Naive B cell (primary cell): ENCODE data around the gene CAPN9. TPM values are rescaled to one million over a fixed set of nuclear protein-coding genes. Genes with fewer than 3 reads are reported as not detected.

Experiments
- ATAC-seq, 2 donors: fragments of 150-1000 bp; cut with Tn5 transposase; 2 replicates each; pipeline ENCODE4 v1.10.0; 2021; ENCODE audit warnings: low read depth in 2 of 2, mild to moderate bottlenecking in 2 of 2, moderate library complexity in 2 of 2
- DNase-seq: peaks from one replicate; pipeline ENCODE4 v3.0.0; 2022
- H3K27ac Mint-ChIP-seq, 6 donors: one replicate each; pipeline ENCODE4 v1.8.0; 2020 to 2022; ENCODE audit warnings: mild to moderate bottlenecking in 6 of 6, mixed read lengths in 6 of 6, moderate library complexity in 5 of 6, inconsistent platforms in 2 of 6
- H3K27me3 Mint-ChIP-seq, 3 donors: one replicate each; pipeline ENCODE4 v1.8.0; 2021 to 2022; ENCODE audit warnings: mixed read lengths in 3 of 3, mild to moderate bottlenecking in 1 of 3
- H3K36me3 Mint-ChIP-seq, 2 donors: one replicate each; pipeline ENCODE4 v1.8.0; 2020 to 2022; ENCODE audit warnings: mixed read lengths in 2 of 2, inconsistent platforms in 1 of 2, mild to moderate bottlenecking in 1 of 2
- H3K4me1 Mint-ChIP-seq, 3 donors: one replicate each; pipeline ENCODE4 v1.8.0; 2020 to 2022; ENCODE audit warnings: mixed read lengths in 3 of 3, inconsistent platforms in 1 of 3, mild to moderate bottlenecking in 1 of 3, moderate library complexity in 1 of 3
- H3K4me3 Mint-ChIP-seq, 8 donors: one replicate each; pipeline ENCODE4 v1.8.0; 2020 to 2022; ENCODE audit warnings: mild to moderate bottlenecking in 8 of 8, mixed read lengths in 8 of 8, moderate library complexity in 8 of 8, inconsistent platforms in 2 of 8
- H3K9me3 Mint-ChIP-seq, 7 donors: one replicate each; pipeline ENCODE4 v1.8.0; 2020 to 2022; ENCODE audit warnings: mixed read lengths in 7 of 7, mild to moderate bottlenecking in 5 of 7, inconsistent platforms in 2 of 7, moderate library complexity in 1 of 7
- polyA plus RNA-seq, 6 donors: library from polyadenylated mRNA; unstranded; fragments of 300-500 nt; fragmentation: Illumina TruSeq; gene quantifications; one replicate each; pipeline ENCODE4 v1.2.3, GENCODE V29; 2021; ENCODE audit warnings: low read depth in 6 of 6

The CAPN9 gene
- polyA plus RNA-seq, 6 donors from 2014 or later, result not detected

DNA sequence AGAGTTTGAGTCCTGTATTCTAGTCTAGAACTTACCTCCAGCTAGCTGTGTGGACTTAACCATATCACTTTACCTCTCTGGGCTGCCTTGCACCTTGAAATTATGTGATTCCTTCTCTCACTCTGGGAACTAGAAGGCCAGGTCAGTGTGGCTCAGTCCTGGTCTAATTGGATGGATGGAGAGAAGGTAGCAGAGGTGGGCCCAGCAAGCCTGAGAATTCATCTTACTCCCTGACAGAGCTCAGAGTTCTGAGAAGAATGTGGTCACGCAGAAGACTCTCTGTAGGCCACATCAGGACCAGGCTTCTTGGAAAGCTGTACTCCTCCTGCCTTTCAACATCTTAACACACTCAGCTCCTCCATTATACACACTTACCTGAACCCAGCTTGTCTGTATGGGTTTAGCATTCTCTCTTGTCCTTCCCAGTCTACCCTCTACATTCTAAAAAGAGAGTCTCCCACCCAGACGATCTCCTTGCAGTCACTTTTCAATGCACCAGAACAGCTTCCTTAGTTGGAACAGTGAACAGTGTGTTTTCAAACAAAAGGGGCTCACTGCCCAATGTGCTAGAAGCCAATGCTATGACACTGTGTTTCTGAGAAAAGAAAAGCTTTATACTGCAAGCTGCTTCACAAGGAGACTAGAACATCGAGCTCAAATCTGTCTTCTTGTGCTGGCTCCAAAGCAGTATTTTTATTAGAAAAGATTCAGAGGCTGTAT is 60.5 kb downstream of the CAPN9 start:
- Mint-ChIP-seq H3K27me3 (peaks cover 0 to 13% (median 2%) of the 10 kb centered on the region in 3 donors), H3K36me3 (peaks cover 0 to 5% of the 10 kb centered on the region in 2 donors), H3K9me3 (peaks cover 7 to 27% (median 17%) of the 10 kb centered on the region in 7 donors), H3K27ac (no peak overlapping the region), H3K4me3 (peak overlapping the region in 1 of 8 donors; percentile 5), H3K4me1 (no peaks in the 10 kb centered on the region)
- ATAC-seq (no peak), DNase-seq (no peak)

DNA sequence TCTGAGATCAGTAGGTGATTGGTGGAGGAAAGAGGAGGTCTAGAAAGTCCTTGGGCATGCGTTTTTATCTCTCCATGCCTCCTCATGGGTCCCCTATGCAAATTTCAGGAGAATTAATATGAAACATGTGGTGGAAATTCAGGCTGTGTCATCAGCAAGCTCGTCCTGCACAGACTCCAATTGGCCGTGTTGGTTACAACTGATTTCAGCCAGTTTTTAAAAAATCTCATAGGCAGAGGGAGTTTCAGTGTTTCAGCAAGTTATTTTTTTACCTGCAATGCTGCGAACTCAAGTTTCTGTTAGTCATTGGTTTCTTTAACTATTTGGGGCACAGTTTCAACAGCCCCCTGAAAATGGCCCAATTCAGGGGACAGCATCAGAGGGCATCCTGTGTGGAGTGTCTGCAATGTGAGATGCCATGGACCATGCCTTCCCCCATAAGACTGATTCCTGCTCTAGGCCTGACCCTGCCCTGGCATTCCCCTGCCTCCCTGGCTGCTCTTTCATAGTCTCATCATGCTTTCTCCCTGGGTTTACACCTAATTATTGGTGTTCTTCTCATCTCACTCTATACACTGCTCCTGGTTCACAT is 61.2 kb downstream of the CAPN9 start:
- H3K4me1 Mint-ChIP-seq, result no peaks in the 10 kb centered on the region
- peaks cover 0 to 12% of the 10 kb centered on the region in 2 donors for H3K36me3 Mint-ChIP-seq
- H3K27ac Mint-ChIP-seq, result no peak overlapping the region
- no peak overlapping the region for H3K4me3 Mint-ChIP-seq
- H3K27me3 Mint-ChIP-seq, result peaks cover 0 to 10% (median 8%) of the 10 kb centered on the region in 3 donors
- ATAC-seq (no peak), DNase-seq (no peak)
- H3K9me3 Mint-ChIP-seq, result peaks cover 10 to 34% (median 22%) of the 10 kb centered on the region in 7 donors

GRCh38 chr1:230809256-230809990 is 62.2 kb downstream of the CAPN9 start:
- H3K36me3 Mint-ChIP-seq, result peaks cover 0 to 15% of the 10 kb centered on the region in 2 donors
- no peaks in the 10 kb centered on the region for H3K4me1 Mint-ChIP-seq
- H3K27ac Mint-ChIP-seq, result peak overlapping the region in 1 of 6 donors; percentile 60
- DNase-seq, result no peak
- ATAC-seq, result no peak
- peaks cover 15 to 42% (median 30%) of the 10 kb centered on the region in 7 donors for H3K9me3 Mint-ChIP-seq
- H3K4me3 Mint-ChIP-seq, result no peak overlapping the region
- H3K27me3 Mint-ChIP-seq, result peaks cover 0 to 11% (median 8%) of the 10 kb centered on the region in 3 donors

- Mint-ChIP-seq H3K27ac (no peak overlapping the region), H3K27me3 (peaks cover 13 to 32% (median 31%) of the 10 kb centered on the region in 3 donors), H3K4me1 (no peaks in the 10 kb centered on the region), H3K36me3 (peaks cover 0 to 23% of the 10 kb centered on the region in 2 donors), H3K9me3 (peaks cover 12 to 33% (median 30%) of the 10 kb centered on the region in 7 donors), H3K4me3 (no peak overlapping the region)
- DNase-seq, result no peak
- no peak for ATAC-seq
These were observed 65.4 kb downstream of the CAPN9 start for GRCh38 chr1:230812568-230812967.

DNA sequence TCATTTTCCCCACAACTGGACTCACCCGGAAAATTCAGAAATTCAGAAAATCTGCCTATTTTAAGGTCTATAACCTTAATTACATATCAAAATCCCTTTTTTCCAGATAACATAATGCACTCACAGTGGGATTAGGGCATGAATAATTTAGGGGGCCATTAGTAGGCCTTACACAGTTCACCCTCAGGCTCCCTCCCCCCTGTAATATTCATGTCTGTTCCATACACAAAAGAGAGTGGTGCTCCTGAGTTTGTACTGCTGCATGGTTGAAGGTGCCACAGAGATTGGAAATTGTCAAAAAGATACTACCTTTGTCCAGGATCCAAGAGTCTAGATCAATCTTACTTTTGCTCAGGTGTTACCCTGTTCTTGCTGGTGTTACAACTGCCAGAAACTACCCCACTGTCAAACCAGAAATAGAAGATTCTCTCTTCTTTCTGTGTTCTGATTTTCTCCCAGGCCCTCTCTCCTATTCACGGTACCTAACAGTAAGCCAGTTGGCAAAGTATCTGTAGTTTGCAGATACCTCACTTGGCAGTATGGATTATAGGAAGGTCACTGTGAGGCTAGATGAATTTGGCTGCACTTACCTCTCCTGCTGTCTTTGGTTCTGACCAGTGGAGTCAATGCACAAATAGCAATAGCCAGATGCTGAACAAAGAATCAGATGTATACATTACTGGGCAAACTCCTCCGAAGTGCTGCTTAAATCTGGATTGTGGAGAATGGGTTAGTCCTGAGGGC is 67.9 kb downstream of the CAPN9 start:
- Mint-ChIP-seq H3K36me3 (peaks cover 0 to 23% of the 10 kb centered on the region in 2 donors), H3K9me3 (peaks cover 12 to 33% (median 28%) of the 10 kb centered on the region in 7 donors), H3K27me3 (peaks cover 24 to 58% (median 36%) of the 10 kb centered on the region in 3 donors), H3K4me1 (no peaks in the 10 kb centered on the region), H3K27ac (no peak overlapping the region), H3K4me3 (no peak overlapping the region)
- ATAC-seq (no peak), DNase-seq (no peak)

DNA sequence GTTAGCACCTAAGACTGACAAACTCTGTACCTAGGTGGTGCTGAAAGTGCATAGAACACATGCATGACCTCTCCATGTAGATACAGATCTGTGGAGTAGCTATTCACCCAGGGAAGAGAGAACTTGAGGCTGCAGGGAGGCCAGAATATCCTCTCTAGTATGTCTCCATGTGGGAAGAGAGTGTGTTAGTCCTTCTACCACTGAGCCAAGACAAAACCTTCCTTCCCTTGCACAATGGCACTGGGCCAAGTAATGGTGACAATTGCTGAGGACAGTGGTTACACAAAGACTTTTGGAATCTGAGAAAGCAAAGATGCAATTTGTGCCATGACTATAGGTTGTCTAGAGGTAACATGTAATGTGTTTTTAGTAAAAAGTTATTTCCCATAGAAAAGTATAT is 68.8 kb downstream of the CAPN9 start:
- H3K27me3 Mint-ChIP-seq, result peaks cover 30 to 64% (median 41%) of the 10 kb centered on the region in 3 donors
- H3K27ac Mint-ChIP-seq, result no peak overlapping the region
- peaks cover 0 to 23% of the 10 kb centered on the region in 2 donors for H3K36me3 Mint-ChIP-seq
- H3K9me3 Mint-ChIP-seq, result peaks cover 12 to 33% (median 28%) of the 10 kb centered on the region in 7 donors
- ATAC-seq (no peak), DNase-seq (no peak)
- H3K4me3 Mint-ChIP-seq, result no peak overlapping the region
- H3K4me1 Mint-ChIP-seq, result no peaks in the 10 kb centered on the region

DNA sequence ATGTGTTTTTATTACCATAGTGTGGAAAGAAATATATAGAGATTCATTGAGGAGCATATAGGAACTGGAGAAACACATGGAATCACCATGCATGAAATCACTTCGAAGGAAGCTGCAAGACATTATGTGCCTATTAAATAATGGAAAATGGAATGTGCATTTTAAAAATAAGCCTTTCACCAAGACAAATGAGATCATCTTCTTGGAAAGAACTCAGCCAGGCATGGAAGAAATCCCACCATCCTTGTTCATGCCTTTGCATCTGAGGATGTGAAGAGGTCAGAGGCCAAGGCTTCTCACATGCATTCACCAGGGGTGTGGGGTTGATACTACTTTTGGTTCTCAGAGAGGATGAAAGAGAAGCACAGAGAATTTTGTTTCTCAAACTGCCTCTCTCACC is 71.2 kb downstream of the CAPN9 start:
- DNase-seq (no peak), ATAC-seq (no peak)
- Mint-ChIP-seq H3K36me3 (peaks cover 0 to 11% of the 10 kb centered on the region in 2 donors), H3K4me1 (no peaks in the 10 kb centered on the region), H3K27me3 (peaks cover 30 to 66% (median 47%) of the 10 kb centered on the region in 3 donors), H3K9me3 (peaks cover 1 to 12% (median 8%) of the 10 kb centered on the region in 7 donors), H3K4me3 (no peak overlapping the region), H3K27ac (no peak overlapping the region)

GRCh38 chr1:230818901-230819300 is 71.7 kb downstream of the CAPN9 start:
- peaks cover 30 to 66% (median 44%) of the 10 kb centered on the region in 3 donors for H3K27me3 Mint-ChIP-seq
- H3K9me3 Mint-ChIP-seq, result peaks cover 0 to 6% (median 3%) of the 10 kb centered on the region in 7 donors
- H3K4me3 Mint-ChIP-seq, result no peak overlapping the region
- H3K4me1 Mint-ChIP-seq, result no peaks in the 10 kb centered on the region
- H3K27ac Mint-ChIP-seq, result no peak overlapping the region
- DNase-seq (no peak), ATAC-seq (no peak)
- H3K36me3 Mint-ChIP-seq, result peaks cover 0 to 7% of the 10 kb centered on the region in 2 donors

- Mint-ChIP-seq H3K9me3 (peaks cover 0 to 3% (median 0%) of the 10 kb centered on the region in 7 donors), H3K27ac (peak overlapping the region in 1 of 6 donors; percentile 33), H3K4me3 (no peak overlapping the region), H3K36me3 (peaks cover 0 to 7% of the 10 kb centered on the region in 2 donors), H3K27me3 (peaks cover 30 to 71% (median 46%) of the 10 kb centered on the region in 3 donors), H3K4me1 (no peaks in the 10 kb centered on the region)
- ATAC-seq (no peak), DNase-seq (no peak)
These were observed 72.8 kb downstream of the CAPN9 start for GRCh38 chr1:230819976-230820375.

DNA sequence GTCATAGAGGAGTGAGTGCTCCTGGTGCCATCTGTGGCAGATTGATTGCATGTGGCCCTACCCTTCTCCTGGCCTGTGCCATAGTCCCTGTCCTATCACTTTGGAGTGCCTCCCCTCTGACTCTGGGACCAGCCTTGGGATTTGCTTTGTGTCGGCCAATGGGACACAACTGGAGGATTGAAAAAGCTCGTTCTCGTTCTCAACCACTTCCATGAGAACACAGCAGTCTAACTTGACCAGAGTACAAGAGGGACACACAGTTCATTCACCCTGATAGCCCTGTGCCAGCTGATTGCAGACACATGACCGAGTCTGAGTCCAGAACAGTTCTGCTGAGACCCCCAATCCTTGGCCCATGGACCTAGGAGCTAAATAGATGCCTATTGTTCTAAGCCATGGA is 73.4 kb downstream of the CAPN9 start:
- Mint-ChIP-seq H3K27me3 (peaks cover 24 to 68% (median 41%) of the 10 kb centered on the region in 3 donors), H3K9me3 (peaks cover 0 to 3% (median 0%) of the 10 kb centered on the region in 7 donors), H3K36me3 (peaks cover 0 to under 1% of the 10 kb centered on the region in 2 donors), H3K27ac (peak overlapping the region in 1 of 6 donors; percentile 73), H3K4me3 (no peak overlapping the region), H3K4me1 (no peaks in the 10 kb centered on the region)
- DNase-seq, result no peak
- no peak for ATAC-seq

- H3K4me1 Mint-ChIP-seq, result no peaks in the 10 kb centered on the region
- ATAC-seq (no peak), DNase-seq (no peak)
- peaks cover 17 to 71% (median 43%) of the 10 kb centered on the region in 3 donors for H3K27me3 Mint-ChIP-seq
- peaks cover 0 to 3% (median 0%) of the 10 kb centered on the region in 7 donors for H3K9me3 Mint-ChIP-seq
- no peak overlapping the region for H3K27ac Mint-ChIP-seq
- no peaks in the 10 kb centered on the region for H3K36me3 Mint-ChIP-seq
- H3K4me3 Mint-ChIP-seq, result no peak overlapping the region
These were observed 74.2 kb downstream of the CAPN9 start for GRCh38 chr1:230821346-230821745.

DNA sequence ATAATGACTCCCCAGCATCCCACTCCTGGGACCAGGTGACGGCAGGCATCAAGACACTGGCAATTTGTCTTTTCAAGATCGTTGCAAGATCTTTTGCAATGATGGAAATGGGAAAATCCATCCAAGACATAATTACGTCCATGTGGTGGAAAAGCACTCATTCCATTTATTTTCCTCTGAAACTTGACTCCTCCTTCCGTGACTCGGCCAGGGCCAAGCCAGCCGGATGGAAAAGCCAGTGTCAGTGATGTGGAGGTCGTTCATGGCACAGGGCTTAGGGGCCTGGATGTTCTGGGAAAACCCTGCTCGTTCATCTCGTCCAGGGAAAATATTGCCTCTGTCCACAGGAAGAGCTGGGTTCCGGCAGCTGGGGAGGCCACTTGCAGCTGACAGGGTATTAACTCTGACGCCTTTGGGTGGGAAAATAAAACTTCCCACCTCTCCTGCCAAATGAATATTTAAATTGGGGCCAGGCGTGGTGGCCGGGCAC is 74.9 kb downstream of the CAPN9 start:
- H3K27ac Mint-ChIP-seq, result no peak overlapping the region
- DNase-seq (no peak), ATAC-seq (no peak)
- H3K36me3 Mint-ChIP-seq, result no peaks in the 10 kb centered on the region
- H3K9me3 Mint-ChIP-seq, result peaks cover 0 to 3% (median 0%) of the 10 kb centered on the region in 7 donors
- no peak overlapping the region for H3K4me3 Mint-ChIP-seq
- no peaks in the 10 kb centered on the region for H3K4me1 Mint-ChIP-seq
- peaks cover 17 to 66% (median 43%) of the 10 kb centered on the region in 3 donors for H3K27me3 Mint-ChIP-seq

DNA sequence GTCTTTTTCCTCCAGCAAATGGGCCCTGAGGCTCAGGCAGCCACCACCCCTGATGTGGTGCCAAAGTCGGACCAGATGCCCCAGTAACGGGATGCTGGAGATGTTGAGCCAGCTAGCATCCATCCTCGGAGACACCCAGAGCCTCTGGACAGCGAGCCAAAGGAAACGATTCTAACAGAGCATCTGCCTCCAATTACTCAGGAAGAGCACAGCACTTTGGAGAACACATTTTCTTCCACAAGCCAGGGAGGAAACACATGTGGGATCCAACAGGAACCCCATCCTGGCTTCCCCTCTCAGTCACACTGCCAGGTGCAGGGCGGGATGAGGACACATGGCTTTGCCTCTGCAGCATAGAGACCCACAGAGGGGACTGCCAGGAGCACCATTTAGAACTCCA is 76.2 kb downstream of the CAPN9 start:
- Mint-ChIP-seq H3K36me3 (no peaks in the 10 kb centered on the region), H3K9me3 (no peaks in the 10 kb centered on the region), H3K4me3 (no peak overlapping the region), H3K4me1 (no peaks in the 10 kb centered on the region), H3K27me3 (peaks cover 11 to 53% (median 40%) of the 10 kb centered on the region in 3 donors), H3K27ac (no peak overlapping the region)
- ATAC-seq, result no peak
- DNase-seq, result no peak
